Kidney epithelial cell (primary cell): Measurements from ENCODE around the gene ELAVL4. TPM values are rescaled to one million over a fixed set of nuclear protein-coding genes. Genes with fewer than 3 reads are reported as not detected.

ENCODE experiments used
- DNase-seq: peaks from one replicate; pipeline ENCODE4 v3.0.0-alpha.2; 2010; ENCODE audit warnings: low read depth
- H3K27me3 ChIP-seq: 2 replicates; pipeline ENCODE4 v1.6.0; 2011; ENCODE audit warnings: low read length; ENCODE audit not compliant: control insufficient read depth, insufficient read depth
- H3K36me3 ChIP-seq: 2 replicates; pipeline ENCODE4 v1.5.1; 2011; ENCODE audit warnings: low read length; ENCODE audit not compliant: control insufficient read depth, insufficient read depth
- H3K4me3 ChIP-seq: 2 replicates; pipeline ENCODE4 v1.5.1; 2011; ENCODE audit warnings: low read depth, mild to moderate bottlenecking, control low read depth, low read length
- CTCF ChIP-seq: IDR thresholded peaks from 2 replicates; pipeline ENCODE4 v1.5.1; 2011; ENCODE audit warnings: mild to moderate bottlenecking, moderate library complexity, low read length, control low read depth, inconsistent platforms; ENCODE audit not compliant: insufficient read depth, poor library complexity, severe bottlenecking
- total RNA-seq: library from RNA; depleted of rRNA; stranded (reverse); fragments of >200 nt; gene quantifications from 2 replicates; pipeline ENCODE4 v1.2.3, GENCODE V29; 2015

Gene ELAVL4
- total RNA-seq = 0.13 TPM in 1 of 2 replicates, not detected in the other

- no peaks in the 10 kb centered on the region for H3K36me3 ChIP-seq
- no peak for TF ChIP-seq CTCF
- DNase-seq = no peak
- peaks cover 26% of the 10 kb centered on the region for H3K27me3 ChIP-seq
- H3K4me3 ChIP-seq = no peak within 1 kb of the TSS
Measured at GRCh38 chr1:50108497-50109059, at the start of gene ELAVL4. Gene ELAVL4 (plus strand): TSS chr1:50108920. CDS start chr1:50109190, 270 bp downstream.

GRCh38 chr1:50060279-50060678 lies 48.4 kb upstream of the ELAVL4 start:
- no peak for TF ChIP-seq CTCF
- no peaks in the 10 kb centered on the region for H3K27me3 ChIP-seq
- DNase-seq = peak; percentile 7
- H3K4me3 ChIP-seq = no peak overlapping the region
- H3K36me3 ChIP-seq = no peaks in the 10 kb centered on the region

- no peak for TF ChIP-seq CTCF
- no peak for DNase-seq
- Histone ChIP-seq H3K27me3 (no peaks in the 10 kb centered on the region), H3K4me3 (no peak overlapping the region), H3K36me3 (no peaks in the 10 kb centered on the region)
Measured at GRCh38 chr1:50066806-50067205, 41.9 kb upstream of the ELAVL4 start.

GRCh38 chr1:50074931-50075330 lies 33.8 kb upstream of the ELAVL4 start:
- H3K27me3 ChIP-seq = no peaks in the 10 kb centered on the region
- no peaks in the 10 kb centered on the region for H3K36me3 ChIP-seq
- no peak for DNase-seq
- no peak for TF ChIP-seq CTCF
- no peak overlapping the region for H3K4me3 ChIP-seq

- no peaks in the 10 kb centered on the region for H3K27me3 ChIP-seq
- TF ChIP-seq CTCF = no peak
- H3K36me3 ChIP-seq = no peaks in the 10 kb centered on the region
- DNase-seq = no peak
- no peak overlapping the region for H3K4me3 ChIP-seq
Measured at GRCh38 chr1:50077273-50077672, 31.4 kb upstream of the ELAVL4 start.
